ENCODE data around the gene ZRSR2.

- TF ChIP-seq, protein P1, sequence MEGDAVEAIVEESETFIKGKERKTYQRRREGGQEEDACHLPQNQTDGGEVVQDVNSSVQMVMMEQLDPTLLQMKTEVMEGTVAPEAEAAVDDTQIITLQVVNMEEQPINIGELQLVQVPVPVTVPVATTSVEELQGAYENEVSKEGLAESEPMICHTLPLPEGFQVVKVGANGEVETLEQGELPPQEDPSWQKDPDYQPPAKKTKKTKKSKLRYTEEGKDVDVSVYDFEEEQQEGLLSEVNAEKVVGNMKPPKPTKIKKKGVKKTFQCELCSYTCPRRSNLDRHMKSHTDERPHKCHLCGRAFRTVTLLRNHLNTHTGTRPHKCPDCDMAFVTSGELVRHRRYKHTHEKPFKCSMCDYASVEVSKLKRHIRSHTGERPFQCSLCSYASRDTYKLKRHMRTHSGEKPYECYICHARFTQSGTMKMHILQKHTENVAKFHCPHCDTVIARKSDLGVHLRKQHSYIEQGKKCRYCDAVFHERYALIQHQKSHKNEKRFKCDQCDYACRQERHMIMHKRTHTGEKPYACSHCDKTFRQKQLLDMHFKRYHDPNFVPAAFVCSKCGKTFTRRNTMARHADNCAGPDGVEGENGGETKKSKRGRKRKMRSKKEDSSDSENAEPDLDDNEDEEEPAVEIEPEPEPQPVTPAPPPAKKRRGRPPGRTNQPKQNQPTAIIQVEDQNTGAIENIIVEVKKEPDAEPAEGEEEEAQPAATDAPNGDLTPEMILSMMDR (conservative IDR thresholded peaks at IDR 0.05; ENCODE audit: low read depth in 2 of 2) = no peak; a peak in 1 of 4 replicates
- TF ChIP-seq EZH2 (IDR thresholded peaks at IDR 0.05; ENCODE audit: low read depth, unreplicated experiment) (no peak), EZH2phosphoT487 (IDR thresholded peaks at IDR 0.05; ENCODE audit: unreplicated experiment) (no peak), CREB1 (CRISPR knock-in tag; IDR thresholded peaks at IDR 0.05; ENCODE audit: low read depth) (no peak), POLR2AphosphoS5 (IDR thresholded peaks at IDR 0.05; ENCODE audit: low read depth) (no peak), NANOG (IDR thresholded peaks at IDR 0.05; ENCODE audit: borderline replicate concordance) (no peak)
- TF ChIP-seq, protein P2, sequence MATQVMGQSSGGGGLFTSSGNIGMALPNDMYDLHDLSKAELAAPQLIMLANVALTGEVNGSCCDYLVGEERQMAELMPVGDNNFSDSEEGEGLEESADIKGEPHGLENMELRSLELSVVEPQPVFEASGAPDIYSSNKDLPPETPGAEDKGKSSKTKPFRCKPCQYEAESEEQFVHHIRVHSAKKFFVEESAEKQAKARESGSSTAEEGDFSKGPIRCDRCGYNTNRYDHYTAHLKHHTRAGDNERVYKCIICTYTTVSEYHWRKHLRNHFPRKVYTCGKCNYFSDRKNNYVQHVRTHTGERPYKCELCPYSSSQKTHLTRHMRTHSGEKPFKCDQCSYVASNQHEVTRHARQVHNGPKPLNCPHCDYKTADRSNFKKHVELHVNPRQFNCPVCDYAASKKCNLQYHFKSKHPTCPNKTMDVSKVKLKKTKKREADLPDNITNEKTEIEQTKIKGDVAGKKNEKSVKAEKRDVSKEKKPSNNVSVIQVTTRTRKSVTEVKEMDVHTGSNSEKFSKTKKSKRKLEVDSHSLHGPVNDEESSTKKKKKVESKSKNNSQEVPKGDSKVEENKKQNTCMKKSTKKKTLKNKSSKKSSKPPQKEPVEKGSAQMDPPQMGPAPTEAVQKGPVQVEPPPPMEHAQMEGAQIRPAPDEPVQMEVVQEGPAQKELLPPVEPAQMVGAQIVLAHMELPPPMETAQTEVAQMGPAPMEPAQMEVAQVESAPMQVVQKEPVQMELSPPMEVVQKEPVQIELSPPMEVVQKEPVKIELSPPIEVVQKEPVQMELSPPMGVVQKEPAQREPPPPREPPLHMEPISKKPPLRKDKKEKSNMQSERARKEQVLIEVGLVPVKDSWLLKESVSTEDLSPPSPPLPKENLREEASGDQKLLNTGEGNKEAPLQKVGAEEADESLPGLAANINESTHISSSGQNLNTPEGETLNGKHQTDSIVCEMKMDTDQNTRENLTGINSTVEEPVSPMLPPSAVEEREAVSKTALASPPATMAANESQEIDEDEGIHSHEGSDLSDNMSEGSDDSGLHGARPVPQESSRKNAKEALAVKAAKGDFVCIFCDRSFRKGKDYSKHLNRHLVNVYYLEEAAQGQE (IDR thresholded peaks at IDR 0.05; ENCODE audit: unreplicated experiment) = no peak
Measured at GRCh38 chrX:15758140-15758539, 32.1 kb upstream of the ZRSR2 start.
